WERI-Rb-1 (cell line): ENCODE results near the gene PFKM.

Experiments
- DNase-seq: peaks from one replicate; pipeline ENCODE4 v3.0.0-alpha.2; 2020
- H3K27ac ChIP-seq: fragments of 250-450 bp; sonication (Bioruptor Pico); 2 replicates; pipeline ENCODE4 v1.5.1; 2020; ENCODE audit warnings: mild to moderate bottlenecking, moderate library complexity
- H3K27me3 ChIP-seq: fragments of 250-450 bp; sonication (Bioruptor Pico); 2 replicates; pipeline ENCODE4 v1.5.1; 2021; ENCODE audit warnings: mild to moderate bottlenecking, low read depth, moderate library complexity; ENCODE audit not compliant: insufficient read depth, severe bottlenecking
- H3K36me3 ChIP-seq: fragments of 250-450 bp; sonication (Bioruptor Pico); 2 replicates; pipeline ENCODE4 v1.5.1; 2020; ENCODE audit warnings: mild to moderate bottlenecking, moderate library complexity
- H3K4me3 ChIP-seq: 2 replicates; pipeline ENCODE4 v1.5.1; 2011; ENCODE audit warnings: low read depth, mild to moderate bottlenecking, control low read depth, low read length
- H3K9me3 ChIP-seq: fragments of 250-450 bp; sonication (Bioruptor Pico); 2 replicates; pipeline ENCODE4 v1.5.1; 2021; ENCODE audit warnings: mild to moderate bottlenecking, moderate library complexity; ENCODE audit not compliant: severe bottlenecking
- CTCF ChIP-seq: IDR thresholded peaks from 2 replicates; pipeline ENCODE4 v1.5.1; 2011; ENCODE audit warnings: low read depth, mild to moderate bottlenecking, control low read depth, inconsistent platforms, low read length

The PFKM gene

GRCh38 chr12:48119078-48119833 is at the start of gene PFKM:
PFKM (plus strand) TSS chr12:48119364; CDS start chr12:48122775, 3,411 bp downstream.
- H3K36me3 ChIP-seq, result peaks cover 13% of the 10 kb centered on the region
- peak within 1 kb of the TSS; percentile 71 for H3K27ac ChIP-seq
- peak within 1 kb of the TSS; percentile 90 for H3K4me3 ChIP-seq
- H3K9me3 ChIP-seq, result no peaks in the 10 kb centered on the region
- no peak for TF ChIP-seq CTCF
- peak; percentile 92 for DNase-seq
- no peaks in the 10 kb centered on the region for H3K27me3 ChIP-seq

- H3K9me3 ChIP-seq, result no peaks in the 10 kb centered on the region
- TF ChIP-seq CTCF, result no peak
- no peak for DNase-seq
- H3K27ac ChIP-seq, result no peak overlapping the region
- H3K36me3 ChIP-seq, result peaks cover 69% of the 10 kb centered on the region
- no peaks in the 10 kb centered on the region for H3K27me3 ChIP-seq
- no peak overlapping the region for H3K4me3 ChIP-seq
Observed at GRCh38 chr12:48070033-48070432, 49.1 kb upstream of the PFKM start.

- peaks cover 62% of the 10 kb centered on the region for H3K36me3 ChIP-seq
- H3K9me3 ChIP-seq, result no peaks in the 10 kb centered on the region
- H3K27me3 ChIP-seq, result no peaks in the 10 kb centered on the region
- H3K4me3 ChIP-seq, result no peak overlapping the region
- no peak for TF ChIP-seq CTCF
- DNase-seq, result no peak
- H3K27ac ChIP-seq, result no peak overlapping the region
Observed at GRCh38 chr12:48070731-48071130, 48.4 kb upstream of the PFKM start.

- no peak for DNase-seq
- H3K9me3 ChIP-seq, result no peaks in the 10 kb centered on the region
- H3K27ac ChIP-seq, result no peak overlapping the region
- H3K27me3 ChIP-seq, result no peaks in the 10 kb centered on the region
- TF ChIP-seq CTCF, result no peak
- H3K4me3 ChIP-seq, result no peak overlapping the region
- H3K36me3 ChIP-seq, result peaks cover 54% of the 10 kb centered on the region
Observed at GRCh38 chr12:48071808-48072207, 47.4 kb upstream of the PFKM start.

- peaks cover 54% of the 10 kb centered on the region for H3K36me3 ChIP-seq
- H3K4me3 ChIP-seq, result no peak overlapping the region
Observed at GRCh38 chr12:48072266-48072665, 46.9 kb upstream of the PFKM start.

More at GRCh38 chr12:48072266-48072665, 46.9 kb upstream of the PFKM start:
- Histone ChIP-seq H3K9me3 (no peaks in the 10 kb centered on the region), H3K27me3 (no peaks in the 10 kb centered on the region), H3K27ac (no peak overlapping the region)
- DNase-seq, result no peak
- TF ChIP-seq CTCF, result no peak
